ENCODE measurements around the gene CRB1. TPM values are rescaled to one million over a fixed set of nuclear protein-coding genes. Genes with fewer than 3 reads are reported as not detected.
A peak's percentile ranks its signal among the peaks of the same experiment; 100 is the strongest.

CRB1 gene
- total RNA-seq, 1 experiment from 2014 or later, result not detected

GRCh38 chr1:197464044-197464443 lies 196.0 kb downstream of the CRB1 start:
- no peak overlapping the region for H2AFZ ChIP-seq (ENCODE audit: low read length)

More at GRCh38 chr1:197464044-197464443, 196.0 kb downstream of the CRB1 start:
- H3K9me3 Mint-ChIP-seq, result no peaks in the 10 kb centered on the region
- no peak overlapping the region for H2BK5ac ChIP-seq (ENCODE audit: insufficient read length, low read length)
- H3K27ac Mint-ChIP-seq, result peak overlapping the region in 1 of 3 experiments; percentile 9; a peak in 2 of 7 replicates
- no peak overlapping the region for H3T11ph ChIP-seq (ENCODE audit: low read length)
- no peak overlapping the region for H4K91ac ChIP-seq (ENCODE audit: insufficient read length, low read depth, low read length)
- no peak overlapping the region for H2BK120ac ChIP-seq (ENCODE audit: low read depth, low read length, poor library complexity, severe bottlenecking)
- no peaks in the 10 kb centered on the region for H3K79me1 ChIP-seq (ENCODE audit: insufficient read depth, low read depth, low read length, poor library complexity, severe bottlenecking)
- WGBS (ENCODE audit: extremely low coverage, insufficient read length, low lambda C conversion rate), result no CpG with 5 or more reads among the region's 7 CpGs
- no peak for TF ChIP-seq CTCF (conservative IDR thresholded peaks at IDR 0.05)
- no peak overlapping the region for H3K4me2 ChIP-seq (ENCODE audit: insufficient read depth, insufficient read length, low read length)
- no peak overlapping the region for H2BK12ac ChIP-seq (ENCODE audit: insufficient read length, low read depth, low read length)
- no peak overlapping the region for H3K4ac ChIP-seq (ENCODE audit: low read depth, low read length)
- no peak overlapping the region for H2BK15ac ChIP-seq (ENCODE audit: low read depth, low read length)
- H3K27ac ChIP-seq (ENCODE audit: insufficient read length, low read depth, low read length), result no peak overlapping the region
- peaks cover 18 to 19% of the 10 kb centered on the region in 2 experiments for H3K4me1 Mint-ChIP-seq
- H4K5ac ChIP-seq (ENCODE audit: insufficient read length, low read depth, low read length), result no peak overlapping the region
- no peaks in the 10 kb centered on the region for H3K27me3 ChIP-seq (ENCODE audit: insufficient read depth, low read length)
- H2BK20ac ChIP-seq (ENCODE audit: low read depth, low read length, poor library complexity, severe bottlenecking), result no peak overlapping the region
- H3K18ac ChIP-seq (ENCODE audit: insufficient read length, low read depth, low read length), result no peak overlapping the region
- H3K23me2 ChIP-seq (ENCODE audit: insufficient read length, low read depth, low read length, poor library complexity, severe bottlenecking), result no peaks in the 10 kb centered on the region
- H3K23ac ChIP-seq (ENCODE audit: insufficient read length, low read depth, low read length), result no peak overlapping the region
- H3K4me3 Mint-ChIP-seq, result no peak overlapping the region
- no peak overlapping the region for H3K9ac ChIP-seq (ENCODE audit: extremely low read depth, insufficient read length, low read length)
- H4K8ac ChIP-seq (replicated peaks; ENCODE audit: insufficient read length, low read depth, low read length), result no peak overlapping the region
- H3K36me3 Mint-ChIP-seq (ENCODE audit: insufficient read depth in 1 of 3, low read depth in 3 of 3), result no peaks in the 10 kb centered on the region
- no peaks in the 10 kb centered on the region for H3K27me3 Mint-ChIP-seq (ENCODE audit: low read depth)
- H3K9me3 ChIP-seq (ENCODE audit: control insufficient read depth, low read depth, low read length), result no peaks in the 10 kb centered on the region
- DNase-seq, result no peak
- H3K56ac ChIP-seq (ENCODE audit: insufficient read length, low read depth, low read length), result no peak overlapping the region
- H3K79me2 ChIP-seq (ENCODE audit: insufficient read depth, low read length), result no peaks in the 10 kb centered on the region
- H2AK5ac ChIP-seq (ENCODE audit: insufficient read length, low read length), result no peak overlapping the region
- peaks cover 5% of the 10 kb centered on the region; the same call in 1 of the 2 replicates for H3K4me1 ChIP-seq (ENCODE audit: insufficient read depth, low read length)
- H4K20me1 ChIP-seq (ENCODE audit: control insufficient read depth, insufficient read depth, insufficient read length), result no peaks in the 10 kb centered on the region
- H3K14ac ChIP-seq (ENCODE audit: insufficient read depth, low read length), result no peak overlapping the region
